A549 (cell line): ENCODE results near the gene PRRT4.

Source experiments
- CHD2 ChIP-seq: fragments of 150-350 bp; IDR thresholded peaks from 2 replicates; pipeline ENCODE4 v1.6.1; 2014; ENCODE audit warnings: low read length; ENCODE audit not compliant: partially characterized antibody
- EHMT2 ChIP-seq: fragments of 200-600 bp; sonication (generic); IDR thresholded peaks from 2 replicates; pipeline ENCODE4 v1.6.1; 2016; ENCODE audit warnings: antibody characterized with exemption, low read depth, mild to moderate bottlenecking, moderate library complexity
- POLR2A ChIP-seq: IDR thresholded peaks from 2 replicates; pipeline ENCODE4 v1.6.1; 2012; ENCODE audit warnings: mild to moderate bottlenecking, low read length
- TF ChIP-seq, protein P1 (sequence below): fragments of >200 bp; sonication (Bioruptor Twin); formaldehyde crosslinking; IDR thresholded peaks from 3 replicates; pipeline ENCODE4 v1.5.1; 2016

GRCh38 chr7:128302139-128302538 lies 59.4 kb downstream of the PRRT4 start:
- TF ChIP-seq, protein P1, sequence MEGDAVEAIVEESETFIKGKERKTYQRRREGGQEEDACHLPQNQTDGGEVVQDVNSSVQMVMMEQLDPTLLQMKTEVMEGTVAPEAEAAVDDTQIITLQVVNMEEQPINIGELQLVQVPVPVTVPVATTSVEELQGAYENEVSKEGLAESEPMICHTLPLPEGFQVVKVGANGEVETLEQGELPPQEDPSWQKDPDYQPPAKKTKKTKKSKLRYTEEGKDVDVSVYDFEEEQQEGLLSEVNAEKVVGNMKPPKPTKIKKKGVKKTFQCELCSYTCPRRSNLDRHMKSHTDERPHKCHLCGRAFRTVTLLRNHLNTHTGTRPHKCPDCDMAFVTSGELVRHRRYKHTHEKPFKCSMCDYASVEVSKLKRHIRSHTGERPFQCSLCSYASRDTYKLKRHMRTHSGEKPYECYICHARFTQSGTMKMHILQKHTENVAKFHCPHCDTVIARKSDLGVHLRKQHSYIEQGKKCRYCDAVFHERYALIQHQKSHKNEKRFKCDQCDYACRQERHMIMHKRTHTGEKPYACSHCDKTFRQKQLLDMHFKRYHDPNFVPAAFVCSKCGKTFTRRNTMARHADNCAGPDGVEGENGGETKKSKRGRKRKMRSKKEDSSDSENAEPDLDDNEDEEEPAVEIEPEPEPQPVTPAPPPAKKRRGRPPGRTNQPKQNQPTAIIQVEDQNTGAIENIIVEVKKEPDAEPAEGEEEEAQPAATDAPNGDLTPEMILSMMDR: no peak
- TF ChIP-seq POLR2A: no peak
- TF ChIP-seq CHD2: no peak
- TF ChIP-seq EHMT2: no peak
